BJ (cell line): ENCODE measurements around the gene ZKSCAN3. TPM values are rescaled to one million over a fixed set of nuclear protein-coding genes. Genes with fewer than 3 reads are reported as not detected.

ENCODE experiments used
- CTCF ChIA-PET: fragments of 350-600 bp; formaldehyde crosslinking; extraction: SDS; loops from one replicate; lab custom pipeline; 2021; ENCODE audit warnings: antibody characterized with exemption, inconsistent platforms; lab: Yijun Ruan, JAX
- POLR2A ChIA-PET: fragments of 300-600 bp; sonication (Branson Sonifier 250); formaldehyde crosslinking; extraction: SDS; loops from one replicate; lab custom pipeline; 2021; ENCODE audit warnings: antibody characterized with exemption; lab: Charles Lee
- DNase-seq: peaks from one replicate; pipeline ENCODE4 v3.0.0-alpha.2; 2011; ENCODE audit warnings: low read depth
- H3K27me3 ChIP-seq: 2 replicates; pipeline ENCODE4 v1.6.0; 2011; ENCODE audit warnings: low read length; ENCODE audit not compliant: control insufficient read depth, insufficient read depth
- H3K36me3 ChIP-seq: 2 replicates; pipeline ENCODE4 v1.5.1; 2011; ENCODE audit warnings: low read length; ENCODE audit not compliant: control insufficient read depth, insufficient read depth
- H3K4me3 ChIP-seq: 2 replicates; pipeline ENCODE4 v1.5.1; 2011; ENCODE audit warnings: low read depth, mild to moderate bottlenecking, control low read depth, low read length
- polyA plus RNA-seq: library from polyadenylated mRNA; depleted of rRNA; stranded (reverse); fragments of >200 nt; gene quantifications from 2 replicates; pipeline ENCODE4 v1.2.3, GENCODE V29; 2011
- TF ChIP-seq, protein P1 (sequence below): IDR thresholded peaks from 2 replicates; pipeline ENCODE4 v1.5.1; 2011; ENCODE audit warnings: low read depth, mild to moderate bottlenecking, control low read depth, inconsistent platforms, low read length, moderate library complexity; ENCODE audit not compliant: insufficient read depth

The ZKSCAN3 gene
- polyA plus RNA-seq, 1 experiment, result 2.1 TPM

DNA sequence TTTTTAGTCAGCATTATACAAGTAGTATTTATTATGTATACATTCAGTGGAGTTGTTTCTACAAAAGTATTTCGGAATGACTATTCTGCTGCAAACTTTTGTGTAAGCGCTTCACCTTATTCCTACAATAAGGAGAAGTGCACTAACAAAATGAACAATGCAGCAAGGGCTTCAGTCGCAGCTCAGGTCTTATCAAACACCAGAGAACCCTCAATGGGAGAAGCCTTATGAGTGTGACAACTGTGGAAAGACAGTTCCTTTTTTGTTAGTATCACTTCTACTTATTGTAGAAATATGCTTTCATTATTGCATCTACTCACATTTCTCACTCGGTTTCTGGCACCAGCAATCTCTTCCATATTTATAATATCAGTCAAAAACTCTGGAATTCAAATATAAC, 18.8 kb downstream of the ZKSCAN3 start:
- TF ChIP-seq, protein P1, sequence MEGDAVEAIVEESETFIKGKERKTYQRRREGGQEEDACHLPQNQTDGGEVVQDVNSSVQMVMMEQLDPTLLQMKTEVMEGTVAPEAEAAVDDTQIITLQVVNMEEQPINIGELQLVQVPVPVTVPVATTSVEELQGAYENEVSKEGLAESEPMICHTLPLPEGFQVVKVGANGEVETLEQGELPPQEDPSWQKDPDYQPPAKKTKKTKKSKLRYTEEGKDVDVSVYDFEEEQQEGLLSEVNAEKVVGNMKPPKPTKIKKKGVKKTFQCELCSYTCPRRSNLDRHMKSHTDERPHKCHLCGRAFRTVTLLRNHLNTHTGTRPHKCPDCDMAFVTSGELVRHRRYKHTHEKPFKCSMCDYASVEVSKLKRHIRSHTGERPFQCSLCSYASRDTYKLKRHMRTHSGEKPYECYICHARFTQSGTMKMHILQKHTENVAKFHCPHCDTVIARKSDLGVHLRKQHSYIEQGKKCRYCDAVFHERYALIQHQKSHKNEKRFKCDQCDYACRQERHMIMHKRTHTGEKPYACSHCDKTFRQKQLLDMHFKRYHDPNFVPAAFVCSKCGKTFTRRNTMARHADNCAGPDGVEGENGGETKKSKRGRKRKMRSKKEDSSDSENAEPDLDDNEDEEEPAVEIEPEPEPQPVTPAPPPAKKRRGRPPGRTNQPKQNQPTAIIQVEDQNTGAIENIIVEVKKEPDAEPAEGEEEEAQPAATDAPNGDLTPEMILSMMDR, result no peak
- POLR2A ChIA-PET, result no interaction called here
- H3K4me3 ChIP-seq, result no peak overlapping the region
- peaks cover 7% of the 10 kb centered on the region for H3K36me3 ChIP-seq
- H3K27me3 ChIP-seq, result no peaks in the 10 kb centered on the region
- CTCF ChIA-PET, result no interaction called here
- no peak for DNase-seq

DNA sequence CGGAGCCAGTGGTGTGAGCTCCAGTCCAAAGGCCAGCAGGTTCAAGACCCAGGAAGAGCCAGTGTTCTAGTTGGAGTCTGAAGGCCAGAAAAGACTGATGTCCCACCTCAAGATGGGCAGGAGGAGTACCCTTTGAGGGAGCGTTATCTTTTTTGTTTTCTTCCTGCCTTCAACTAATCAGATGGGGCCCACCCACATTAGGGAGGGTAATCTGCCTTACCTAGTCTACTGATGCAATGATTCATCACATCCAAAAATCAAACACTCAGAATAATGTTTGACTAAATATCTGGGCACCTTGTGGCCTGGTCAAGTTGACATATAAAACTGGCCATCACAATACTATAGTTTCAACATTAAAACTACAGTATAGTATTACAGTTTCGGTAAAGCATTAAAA, 19.7 kb downstream of the ZKSCAN3 start:
- Histone ChIP-seq H3K27me3 (no peaks in the 10 kb centered on the region), H3K4me3 (no peak overlapping the region), H3K36me3 (peaks cover 7% of the 10 kb centered on the region)
- ChIA-PET POLR2A (no interaction called here), CTCF (no interaction called here)
- TF ChIP-seq, protein P1, result no peak
- DNase-seq, result no peak

DNA sequence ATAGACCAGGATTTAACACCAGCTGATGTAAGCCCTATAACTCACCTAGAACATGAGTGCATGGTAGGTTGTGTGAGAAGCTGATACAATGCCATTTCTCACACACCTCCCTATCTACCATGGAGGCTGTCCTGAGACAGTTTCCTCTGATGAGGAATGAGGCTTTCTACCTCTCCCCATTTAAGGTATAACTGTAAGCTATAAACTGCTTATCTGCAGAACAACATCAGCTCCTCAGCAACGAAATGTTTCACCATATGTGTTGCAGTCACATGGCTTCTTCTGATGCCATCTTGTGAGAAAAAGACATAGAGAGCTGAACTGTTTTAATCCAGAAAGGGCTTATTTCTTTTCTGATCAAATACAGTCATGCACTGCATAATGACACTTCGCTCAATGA, 20.7 kb downstream of the ZKSCAN3 start:
- TF ChIP-seq, protein P1, result no peak
- DNase-seq, result no peak
- ChIA-PET POLR2A (no interaction called here), CTCF (interaction anchor here (0.8 kb wide), 1 partner anchor 14 kb away, joined by 3 read pairs; no protein-coding TSS in a partner anchor)
- no peaks in the 10 kb centered on the region for H3K27me3 ChIP-seq
- no peak overlapping the region for H3K4me3 ChIP-seq
- peaks cover 4% of the 10 kb centered on the region for H3K36me3 ChIP-seq

DNA sequence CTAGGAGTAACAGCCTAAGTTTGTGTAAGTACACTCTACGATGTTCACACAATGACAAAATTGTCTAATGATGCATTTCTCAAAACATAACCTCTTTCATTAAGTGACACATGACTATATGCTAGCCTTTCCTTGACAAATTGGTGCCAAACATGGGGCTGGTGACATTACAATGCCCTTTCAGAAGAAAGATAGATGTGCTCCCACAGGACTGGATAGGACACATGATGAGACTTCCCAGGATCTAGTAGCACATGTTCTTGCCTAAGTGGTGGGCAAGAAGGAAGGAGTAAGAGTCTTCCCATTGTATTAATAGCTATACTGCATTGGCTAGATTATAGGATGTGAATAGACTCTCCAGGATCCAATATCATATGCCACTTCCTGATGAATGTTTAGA, 21.5 kb downstream of the ZKSCAN3 start:
- TF ChIP-seq, protein P1, result no peak
- DNase-seq, result no peak
- H3K27me3 ChIP-seq, result no peaks in the 10 kb centered on the region
- CTCF ChIA-PET, result interaction anchor here (1.1 to 1.9 kb wide), 3 partner anchors 13 to 15 kb away, joined by 3 to 6 read pairs (median 3); no protein-coding TSS in a partner anchor
- no peak overlapping the region for H3K4me3 ChIP-seq
- H3K36me3 ChIP-seq, result no peaks in the 10 kb centered on the region
- POLR2A ChIA-PET, result no interaction called here

DNA sequence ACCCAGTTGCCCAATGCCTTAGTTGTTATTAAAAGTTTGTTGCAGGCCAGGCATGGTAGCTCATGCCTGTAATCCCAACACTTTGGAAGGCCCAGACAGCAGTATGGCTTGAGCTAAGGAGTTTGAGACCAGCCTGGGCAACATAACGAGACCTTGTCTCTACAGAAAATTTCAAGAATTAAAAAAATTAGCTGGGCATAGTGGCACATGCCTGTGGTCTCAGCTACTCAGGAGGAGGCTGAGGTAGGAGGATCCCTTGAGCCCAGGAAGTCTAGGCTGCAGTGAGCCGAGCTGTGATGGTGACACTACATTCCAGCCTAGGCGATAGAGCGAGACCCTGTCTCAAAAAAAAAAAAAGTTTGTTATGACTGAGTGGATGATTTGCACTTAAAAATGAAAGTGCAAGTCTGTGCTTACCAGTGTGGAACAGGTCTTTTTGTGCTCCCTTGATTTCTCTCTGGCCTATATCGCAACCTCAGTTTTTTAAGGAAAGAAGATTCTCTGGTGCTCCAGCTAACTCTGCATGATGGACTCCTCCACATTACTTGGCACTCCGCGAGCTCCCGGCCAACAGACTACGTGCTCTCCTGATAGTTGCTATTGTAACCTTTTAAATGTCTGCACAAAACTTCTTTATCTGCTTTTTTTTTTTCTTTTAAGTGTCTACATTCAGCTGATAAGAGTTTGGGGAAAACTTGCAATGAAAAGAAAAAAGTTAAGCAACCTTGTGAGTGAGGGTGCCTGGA, 22.1 kb downstream of the ZKSCAN3 start:
- TF ChIP-seq, protein P1, result no peak
- Histone ChIP-seq H3K36me3 (no peaks in the 10 kb centered on the region), H3K4me3 (no peak overlapping the region), H3K27me3 (no peaks in the 10 kb centered on the region)
- no peak for DNase-seq
- POLR2A ChIA-PET, result no interaction called here
- CTCF ChIA-PET, result interaction anchor here (0.6 to 1.9 kb wide), 4 partner anchors 12 to 395 kb away, joined by 3 to 6 read pairs (median 3); no protein-coding TSS in a partner anchor
